ENCODE results near the gene STARD13. TPM values are rescaled to one million over a fixed set of nuclear protein-coding genes. Genes with fewer than 3 reads are reported as not detected.

STARD13 gene
- total RNA-seq, 1 experiment from 2014 or later: 26.6 TPM

DNA sequence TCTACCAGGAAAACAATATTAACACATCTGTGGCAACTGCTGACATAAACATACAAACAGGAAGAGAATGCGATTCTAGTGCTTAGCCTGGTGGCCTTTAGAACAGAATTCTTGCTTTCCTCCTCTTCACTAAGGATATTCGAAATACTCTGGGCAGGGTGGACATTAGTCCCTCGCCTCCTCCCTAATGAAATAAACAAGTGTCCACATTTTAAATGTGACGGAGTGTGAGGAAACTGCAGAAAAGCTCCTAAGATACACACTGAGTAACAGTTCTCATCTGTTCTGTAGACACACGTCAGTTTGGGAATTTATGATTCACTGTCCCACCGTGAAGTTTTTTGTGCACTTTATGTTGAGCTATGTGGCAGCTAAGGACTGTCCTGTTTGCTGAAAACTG lies 639 bp downstream of the STARD13 start:
- ATAC-seq (peak; percentile 28), DNase-seq (peak; percentile 53)
- ChIA-PET POLR2A (ENCODE audit: unreplicated experiment) (interaction anchor here (0.6 to 1.1 kb wide), 6 partner anchors 34 to 258 kb away, joined by 3 to 5 read pairs (median 4); no protein-coding TSS in a partner anchor), CTCF (interaction anchor here (0.6 to 1.2 kb wide), 4 partner anchors 57 to 203 kb away, joined by 3 to 7 read pairs (median 4); no protein-coding TSS in a partner anchor)
- no TSS peak for BruUV-seq (replicated peaks)
- H2AFZ ChIP-seq (ENCODE audit: low read length): peak overlapping the region; percentile 66; the same call in 1 of the 2 replicates
- H3K79me2 ChIP-seq (ENCODE audit: low read length): peaks cover 50% of the 10 kb centered on the region
- H3K9me2 ChIP-seq (replicated peaks; ENCODE audit: low read length): no peaks in the 10 kb centered on the region
- peak overlapping the region; percentile 95 for H3K27ac ChIP-seq (ENCODE audit: low read length)
- peaks cover 19% of the 10 kb centered on the region for H3F3A ChIP-seq (ENCODE audit: low read length, unreplicated experiment)
- TF ChIP-seq, protein P1, sequence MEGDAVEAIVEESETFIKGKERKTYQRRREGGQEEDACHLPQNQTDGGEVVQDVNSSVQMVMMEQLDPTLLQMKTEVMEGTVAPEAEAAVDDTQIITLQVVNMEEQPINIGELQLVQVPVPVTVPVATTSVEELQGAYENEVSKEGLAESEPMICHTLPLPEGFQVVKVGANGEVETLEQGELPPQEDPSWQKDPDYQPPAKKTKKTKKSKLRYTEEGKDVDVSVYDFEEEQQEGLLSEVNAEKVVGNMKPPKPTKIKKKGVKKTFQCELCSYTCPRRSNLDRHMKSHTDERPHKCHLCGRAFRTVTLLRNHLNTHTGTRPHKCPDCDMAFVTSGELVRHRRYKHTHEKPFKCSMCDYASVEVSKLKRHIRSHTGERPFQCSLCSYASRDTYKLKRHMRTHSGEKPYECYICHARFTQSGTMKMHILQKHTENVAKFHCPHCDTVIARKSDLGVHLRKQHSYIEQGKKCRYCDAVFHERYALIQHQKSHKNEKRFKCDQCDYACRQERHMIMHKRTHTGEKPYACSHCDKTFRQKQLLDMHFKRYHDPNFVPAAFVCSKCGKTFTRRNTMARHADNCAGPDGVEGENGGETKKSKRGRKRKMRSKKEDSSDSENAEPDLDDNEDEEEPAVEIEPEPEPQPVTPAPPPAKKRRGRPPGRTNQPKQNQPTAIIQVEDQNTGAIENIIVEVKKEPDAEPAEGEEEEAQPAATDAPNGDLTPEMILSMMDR (conservative IDR thresholded peaks at IDR 0.05; ENCODE audit: low read depth, low read length): no peak
- no peak for TF ChIP-seq EZH2 (IDR thresholded peaks at IDR 0.05; ENCODE audit: low read length, unreplicated experiment)
- no peaks in the 10 kb centered on the region; the same call in 1 of the 2 replicates for H3K36me3 ChIP-seq (ENCODE audit: low read depth, low read length)
- no peaks in the 10 kb centered on the region for H4K20me1 ChIP-seq (ENCODE audit: low read length)
- intact Hi-C loops (cut with micrococcal nuclease): loop anchor here (1.0 to 10.0 kb wide), 7 partner anchors 48 to 700 kb away; partner anchors contain the start of gene PDS5B
- no peaks in the 10 kb centered on the region for H3K27me3 ChIP-seq (ENCODE audit: low read length)
- H3K9ac ChIP-seq (ENCODE audit: low read length): peak overlapping the region; percentile 84
- no peaks in the 10 kb centered on the region for H3K9me3 ChIP-seq (ENCODE audit: low read length)
- peaks cover 43% of the 10 kb centered on the region for H3K4me1 ChIP-seq (ENCODE audit: insufficient read depth, low read length)
- H3K4me2 ChIP-seq (ENCODE audit: low read length): peak overlapping the region; percentile 92
- H3K4me3 ChIP-seq (ENCODE audit: low read length): peak overlapping the region; percentile 83

DNA sequence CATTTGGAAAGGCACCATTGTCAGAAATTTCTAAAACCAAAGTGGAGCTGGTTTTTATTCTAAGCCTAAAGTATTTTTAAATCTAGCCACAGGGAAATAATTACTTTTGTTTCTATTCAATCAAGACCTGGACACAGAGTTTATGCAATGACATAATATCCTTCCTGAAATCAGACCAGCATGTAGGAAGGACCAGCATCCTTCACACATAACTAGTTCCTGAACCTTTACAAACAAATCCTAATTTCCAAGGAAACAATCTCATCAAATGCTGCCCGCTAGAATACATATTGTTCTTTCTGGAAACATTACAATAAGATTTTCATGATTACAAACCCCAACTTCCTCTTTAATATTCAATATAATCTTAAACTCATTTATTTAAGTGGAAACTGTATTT lies 1.5 kb downstream of the STARD13 start:
- Histone ChIP-seq H2AFZ (ENCODE audit: low read length) (no peak overlapping the region), H3K4me3 (ENCODE audit: low read length) (peak overlapping the region; percentile 83), H3K9me2 (replicated peaks; ENCODE audit: low read length) (no peaks in the 10 kb centered on the region), H3K4me2 (ENCODE audit: low read length) (peak overlapping the region; percentile 92), H3K36me3 (ENCODE audit: low read depth, low read length) (no peaks in the 10 kb centered on the region; the same call in 1 of the 2 replicates), H3K4me1 (ENCODE audit: insufficient read depth, low read length) (peaks cover 50% of the 10 kb centered on the region), H3F3A (ENCODE audit: low read length, unreplicated experiment) (peaks cover 19% of the 10 kb centered on the region), H4K20me1 (ENCODE audit: low read length) (no peaks in the 10 kb centered on the region), H3K27me3 (ENCODE audit: low read length) (no peaks in the 10 kb centered on the region), H3K27ac (ENCODE audit: low read length) (peak overlapping the region; percentile 95), H3K9me3 (ENCODE audit: low read length) (no peaks in the 10 kb centered on the region), H3K9ac (ENCODE audit: low read length) (peak overlapping the region; percentile 84), H3K79me2 (ENCODE audit: low read length) (peaks cover 53% of the 10 kb centered on the region)
- no peak for DNase-seq
- intact Hi-C loops (cut with micrococcal nuclease): loop anchor here (2.0 to 10.0 kb wide), 5 partner anchors 47 to 699 kb away; partner anchors contain the start of gene PDS5B
- ChIA-PET POLR2A (ENCODE audit: unreplicated experiment) (interaction anchor here (0.6 kb wide), 1 partner anchor 259 kb away, joined by 4 read pairs; no protein-coding TSS in a partner anchor), CTCF (no interaction called here)
- TF ChIP-seq EZH2 (IDR thresholded peaks at IDR 0.05; ENCODE audit: low read length, unreplicated experiment) (no peak), EZH2phosphoT487 (IDR thresholded peaks at IDR 0.05; ENCODE audit: borderline replicate concordance, low read length) (no peak)
- no peak for ATAC-seq
- BruUV-seq (replicated peaks): no TSS peak

DNA sequence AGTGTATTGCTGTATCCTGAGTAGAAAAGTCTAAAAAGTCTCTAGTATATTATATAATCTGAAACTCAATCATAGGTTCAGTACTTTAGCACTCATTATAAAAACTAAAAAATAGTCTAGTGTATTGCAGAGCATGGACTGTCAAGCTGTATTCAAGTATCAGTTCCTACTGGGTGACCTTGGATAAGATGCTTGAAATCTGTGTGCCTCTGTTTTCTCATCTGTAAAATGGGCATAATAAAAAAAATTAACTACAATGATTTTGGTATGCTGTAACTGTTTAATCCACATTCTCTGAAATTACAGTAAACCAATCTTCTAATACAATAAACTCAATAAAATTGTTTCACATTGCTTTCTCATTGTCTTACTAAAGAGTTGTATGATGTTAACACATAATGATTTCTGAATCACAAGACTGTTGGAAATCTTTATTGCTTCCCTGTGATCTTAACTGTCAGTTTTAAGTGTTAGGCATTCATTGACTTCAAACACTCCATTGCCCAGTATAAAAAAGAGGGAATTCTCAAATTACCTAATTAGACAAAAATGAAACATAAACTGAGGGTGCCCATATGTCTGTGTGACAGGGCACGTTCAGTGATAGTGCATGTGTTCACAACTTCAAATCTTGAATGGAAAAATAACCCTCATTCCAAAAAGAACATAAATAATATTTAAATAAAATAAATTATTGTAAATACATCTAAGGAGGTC lies 2.2 kb downstream of the STARD13 start:
- ChIA-PET POLR2A (ENCODE audit: unreplicated experiment) (no interaction called here), CTCF (no interaction called here)

More for the DNA sequence above, 2.2 kb downstream of the STARD13 start:
- Histone ChIP-seq H3K9me3 (ENCODE audit: low read length) (no peaks in the 10 kb centered on the region), H3K4me3 (ENCODE audit: low read length) (peak overlapping the region; percentile 83), H3K9me2 (replicated peaks; ENCODE audit: low read length) (no peaks in the 10 kb centered on the region), H3K36me3 (ENCODE audit: low read depth, low read length) (no peaks in the 10 kb centered on the region; the same call in 1 of the 2 replicates), H2AFZ (ENCODE audit: low read length) (no peak overlapping the region), H3K79me2 (ENCODE audit: low read length) (peaks cover 59% of the 10 kb centered on the region), H3F3A (ENCODE audit: low read length, unreplicated experiment) (peaks cover 25% of the 10 kb centered on the region), H3K27ac (ENCODE audit: low read length) (peak overlapping the region; percentile 95), H4K20me1 (ENCODE audit: low read length) (no peaks in the 10 kb centered on the region), H3K27me3 (ENCODE audit: low read length) (no peaks in the 10 kb centered on the region), H3K9ac (ENCODE audit: low read length) (peak overlapping the region; percentile 84), H3K4me1 (ENCODE audit: insufficient read depth, low read length) (peaks cover 56% of the 10 kb centered on the region), H3K4me2 (ENCODE audit: low read length) (peak overlapping the region; percentile 92)
- ATAC-seq (no peak), DNase-seq (no peak)
- no TSS peak for BruUV-seq (replicated peaks)
- TF ChIP-seq, protein P1 (conservative IDR thresholded peaks at IDR 0.05; ENCODE audit: low read depth, low read length): no peak
- intact Hi-C loops (cut with micrococcal nuclease): loop anchor here (5.0 to 10.0 kb wide), 4 partner anchors 46 to 699 kb away; partner anchors contain the start of gene PDS5B
